Measurements from ENCODE around the gene BCAT1.
"Not testable (repeated sequence)": the region's sequence is repeated elsewhere in the genome, so short reads cannot be mapped to it uniquely, and the experiment has no call there.

The BCAT1 gene

DNA sequence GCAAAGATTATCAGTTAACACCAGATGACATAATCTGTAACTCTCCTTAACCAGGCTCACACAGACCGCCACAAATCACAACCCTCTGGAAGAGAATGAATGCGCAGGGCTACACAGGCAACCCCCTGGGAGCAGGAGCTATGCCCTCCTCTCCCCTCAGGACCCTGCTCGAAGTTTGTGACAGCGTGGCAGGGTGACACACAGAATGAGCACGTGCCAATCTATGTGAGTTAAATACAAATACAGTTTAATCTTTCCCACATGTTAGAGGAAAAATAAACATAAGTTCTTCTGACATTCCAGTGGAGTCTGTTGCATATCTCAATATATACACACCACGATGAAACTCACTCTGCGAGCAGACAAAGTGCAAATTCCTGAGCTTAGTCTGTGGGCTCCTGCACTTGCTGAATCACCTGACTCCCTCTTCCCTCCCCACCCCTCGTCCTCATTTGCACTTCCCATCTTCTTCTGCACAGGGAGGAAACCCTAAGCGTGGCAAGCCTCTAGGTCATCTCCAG, 37.6 kb downstream of the BCAT1 start:
- Histone ChIP-seq H3K4me1 (ENCODE audit: insufficient read depth, low read length) (no peaks in the 10 kb centered on the region), H3K9me3 (ENCODE audit: low read length) (no peaks in the 10 kb centered on the region), H3K27me3 (ENCODE audit: insufficient read depth, low read length) (no peaks in the 10 kb centered on the region), H3K36me3 (ENCODE audit: insufficient read depth, low read length) (peaks cover 5% of the 10 kb centered on the region), H2AFZ (ENCODE audit: low read depth, low read length) (no peak overlapping the region), H3K4me3 (ENCODE audit: low read length) (no peak overlapping the region)

- not testable (repeated sequence) for H3K27me3 ChIP-seq (ENCODE audit: insufficient read depth, low read length); H3K9me3 ChIP-seq (ENCODE audit: low read length); H3K4me3 ChIP-seq (ENCODE audit: low read length); H3K36me3 ChIP-seq (ENCODE audit: insufficient read depth, low read length); H3K4me1 ChIP-seq (ENCODE audit: insufficient read depth, low read length); H2AFZ ChIP-seq (ENCODE audit: low read depth, low read length)
Measured at GRCh38 chr12:24910192-24910591, 38.7 kb downstream of the BCAT1 start.

DNA sequence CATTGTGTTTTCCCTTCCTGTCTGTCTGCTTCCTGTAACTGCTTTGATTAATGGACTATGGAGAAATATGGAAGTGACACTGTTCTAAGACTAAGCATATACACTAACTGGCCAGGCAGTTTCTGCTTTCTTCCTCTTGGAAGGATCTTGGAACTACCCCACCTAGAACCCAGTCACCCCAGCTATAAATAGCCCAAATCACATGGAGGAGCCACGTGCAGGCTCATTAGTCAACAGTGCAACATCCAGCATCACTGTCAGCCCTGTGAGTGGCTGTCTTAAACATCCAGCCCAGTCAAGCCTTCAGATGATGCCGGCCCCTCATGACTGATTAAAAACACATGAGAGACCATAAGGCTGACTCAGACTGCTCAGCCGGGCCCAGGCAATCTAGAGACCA, 39.2 kb downstream of the BCAT1 start:
- H3K4me3 ChIP-seq (ENCODE audit: low read length), result no peak overlapping the region
- no peaks in the 10 kb centered on the region for H3K27me3 ChIP-seq (ENCODE audit: insufficient read depth, low read length)

GRCh38 chr12:24907464-24907863, 41.4 kb downstream of the BCAT1 start:
- H3K36me3 ChIP-seq (ENCODE audit: insufficient read depth, low read length), result peaks cover 5% of the 10 kb centered on the region
- no peak overlapping the region for H3K4me3 ChIP-seq (ENCODE audit: low read length)
- H3K27me3 ChIP-seq (ENCODE audit: insufficient read depth, low read length), result no peaks in the 10 kb centered on the region
- H2AFZ ChIP-seq (ENCODE audit: low read depth, low read length), result no peak overlapping the region
- peaks cover 14% of the 10 kb centered on the region for H3K4me1 ChIP-seq (ENCODE audit: insufficient read depth, low read length)
- no peaks in the 10 kb centered on the region for H3K9me3 ChIP-seq (ENCODE audit: low read length)

More for the DNA sequence above, 39.2 kb downstream of the BCAT1 start:
- Histone ChIP-seq H3K9me3 (ENCODE audit: low read length) (no peaks in the 10 kb centered on the region), H2AFZ (ENCODE audit: low read depth, low read length) (no peak overlapping the region), H3K36me3 (ENCODE audit: insufficient read depth, low read length) (peaks cover 5% of the 10 kb centered on the region), H3K4me1 (ENCODE audit: insufficient read depth, low read length) (peaks cover 10% of the 10 kb centered on the region)

- Histone ChIP-seq H3K4me3 (ENCODE audit: low read length) (no peak overlapping the region), H2AFZ (ENCODE audit: low read depth, low read length) (no peak overlapping the region), H3K9me3 (ENCODE audit: low read length) (no peaks in the 10 kb centered on the region), H3K4me1 (ENCODE audit: insufficient read depth, low read length) (peaks cover 24% of the 10 kb centered on the region), H3K36me3 (ENCODE audit: insufficient read depth, low read length) (peaks cover 5% of the 10 kb centered on the region), H3K27me3 (ENCODE audit: insufficient read depth, low read length) (no peaks in the 10 kb centered on the region)
Measured at GRCh38 chr12:24906141-24906540, 42.8 kb downstream of the BCAT1 start.

DNA sequence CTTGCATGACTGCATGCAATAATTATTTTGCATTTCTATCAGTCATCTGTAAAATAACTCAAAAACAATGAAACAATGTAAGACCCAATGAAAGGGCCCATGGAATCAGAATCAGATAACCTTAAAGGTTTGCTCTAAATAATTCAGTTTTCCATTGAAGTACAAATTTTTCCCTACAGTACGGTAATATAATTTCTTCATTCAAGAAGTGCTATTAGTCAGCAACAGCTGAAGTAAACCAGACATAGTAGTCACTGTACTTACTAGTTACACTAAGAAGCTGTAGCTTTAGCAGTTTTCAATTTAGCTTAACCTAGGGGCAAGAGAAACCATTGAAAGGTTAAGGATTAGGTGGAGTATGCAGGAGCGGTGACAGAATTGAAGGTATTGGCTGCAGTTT, 43.5 kb downstream of the BCAT1 start:
- Histone ChIP-seq H2AFZ (ENCODE audit: low read depth, low read length) (no peak overlapping the region), H3K4me3 (ENCODE audit: low read length) (no peak overlapping the region), H3K36me3 (ENCODE audit: insufficient read depth, low read length) (peaks cover 5% of the 10 kb centered on the region), H3K9me3 (ENCODE audit: low read length) (no peaks in the 10 kb centered on the region), H3K4me1 (ENCODE audit: insufficient read depth, low read length) (peaks cover 28% of the 10 kb centered on the region), H3K27me3 (ENCODE audit: insufficient read depth, low read length) (no peaks in the 10 kb centered on the region)

GRCh38 chr12:24904871-24905270, 44.0 kb downstream of the BCAT1 start:
- Histone ChIP-seq H3K27me3 (ENCODE audit: insufficient read depth, low read length) (no peaks in the 10 kb centered on the region), H3K4me3 (ENCODE audit: low read length) (no peak overlapping the region), H3K4me1 (ENCODE audit: insufficient read depth, low read length) (peaks cover 28% of the 10 kb centered on the region)

DNA sequence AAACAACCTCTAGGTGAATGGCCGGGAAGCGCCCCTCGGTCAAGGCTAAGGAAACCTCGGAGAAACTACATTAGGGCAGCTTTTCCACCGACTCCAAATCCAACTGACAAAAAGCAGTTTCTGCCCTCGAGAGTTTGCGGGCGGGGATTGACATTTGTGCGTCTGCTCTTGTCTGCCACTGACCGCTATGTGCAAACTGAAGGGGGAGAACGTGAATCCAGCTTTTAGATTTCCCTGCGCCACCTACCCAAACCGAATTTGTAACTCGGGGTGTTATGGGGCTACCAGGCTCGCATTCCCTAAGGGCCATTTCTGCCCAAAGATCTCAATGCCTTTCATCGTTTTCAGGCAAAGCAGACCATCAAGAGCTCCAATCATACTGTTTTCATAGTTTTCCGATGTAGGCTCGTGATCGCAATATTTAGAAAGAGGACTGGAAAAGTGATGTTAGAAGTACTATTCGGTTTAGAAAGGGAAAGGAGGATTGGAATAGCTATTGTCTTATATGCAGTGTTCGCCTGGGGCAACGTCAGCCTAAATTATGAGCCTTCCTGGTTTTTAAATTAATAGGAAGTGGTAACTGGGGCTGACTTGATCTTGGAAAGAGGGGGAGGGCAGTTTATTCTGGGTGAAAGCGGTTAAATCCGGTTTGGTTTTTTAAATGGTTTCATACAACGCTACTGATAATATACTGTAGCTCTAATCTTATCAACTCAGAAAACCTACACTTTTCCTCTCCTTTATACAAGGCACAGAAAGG, 45.4 kb downstream of the BCAT1 start:
- Histone ChIP-seq H3K4me1 (ENCODE audit: insufficient read depth, low read length) (peaks cover 28% of the 10 kb centered on the region), H3K4me3 (ENCODE audit: low read length) (peak overlapping the region; percentile 44), H3K36me3 (ENCODE audit: insufficient read depth, low read length) (peaks cover 11% of the 10 kb centered on the region), H3K9me3 (ENCODE audit: low read length) (no peaks in the 10 kb centered on the region), H3K27me3 (ENCODE audit: insufficient read depth, low read length) (no peaks in the 10 kb centered on the region), H2AFZ (ENCODE audit: low read depth, low read length) (no peak overlapping the region)

More at GRCh38 chr12:24904871-24905270, 44.0 kb downstream of the BCAT1 start:
- Histone ChIP-seq H3K9me3 (ENCODE audit: low read length) (no peaks in the 10 kb centered on the region), H3K36me3 (ENCODE audit: insufficient read depth, low read length) (peaks cover 5% of the 10 kb centered on the region), H2AFZ (ENCODE audit: low read depth, low read length) (no peak overlapping the region)

DNA sequence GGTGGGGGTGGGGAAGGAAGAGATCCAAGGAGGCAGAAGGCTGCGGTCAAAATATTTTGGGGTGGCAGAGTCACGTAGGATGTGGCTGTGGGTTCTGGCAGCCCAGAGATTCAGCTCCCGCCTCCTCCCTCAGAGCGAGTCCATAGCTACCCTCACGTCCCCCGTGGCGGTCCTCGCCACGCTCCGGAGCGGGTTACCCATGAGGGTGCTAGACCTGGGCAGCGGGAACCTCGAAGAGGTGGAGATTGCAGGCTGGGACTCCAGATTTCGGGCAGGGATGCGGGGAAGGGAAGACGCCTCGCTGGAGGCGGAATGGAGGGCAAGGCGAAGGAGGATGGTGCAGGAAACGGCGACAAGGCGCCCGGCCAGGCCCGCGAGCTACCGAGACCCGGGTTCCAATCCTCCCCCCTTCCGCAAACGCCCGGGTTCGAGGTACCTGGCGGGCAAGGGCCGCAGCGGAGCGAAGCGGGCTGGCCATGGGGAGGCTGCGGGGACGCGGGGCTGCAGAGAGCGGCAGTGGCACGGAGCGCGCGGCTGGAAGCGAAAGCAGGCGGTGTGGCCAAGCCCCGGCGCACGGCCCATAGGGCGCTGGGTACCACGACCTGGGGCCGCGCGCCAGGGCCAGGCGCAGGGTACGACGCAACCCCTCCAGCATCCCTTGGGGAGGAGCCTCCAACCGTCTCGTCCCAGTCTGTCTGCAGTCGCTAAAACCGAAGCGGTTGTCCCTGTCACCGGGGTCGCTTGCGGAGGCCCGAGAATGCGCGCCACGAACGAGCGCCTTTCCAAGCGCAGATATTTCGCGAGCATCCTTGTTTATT, 46.2 kb downstream of the BCAT1 start:
- H3K4me3 ChIP-seq (ENCODE audit: low read length), result peak overlapping the region; percentile 44
- no peaks in the 10 kb centered on the region for H3K27me3 ChIP-seq (ENCODE audit: insufficient read depth, low read length)
- no peak overlapping the region for H2AFZ ChIP-seq (ENCODE audit: low read depth, low read length)
- peaks cover 28% of the 10 kb centered on the region for H3K4me1 ChIP-seq (ENCODE audit: insufficient read depth, low read length)
- H3K36me3 ChIP-seq (ENCODE audit: insufficient read depth, low read length), result peaks cover 13% of the 10 kb centered on the region
- no peaks in the 10 kb centered on the region for H3K9me3 ChIP-seq (ENCODE audit: low read length)

DNA sequence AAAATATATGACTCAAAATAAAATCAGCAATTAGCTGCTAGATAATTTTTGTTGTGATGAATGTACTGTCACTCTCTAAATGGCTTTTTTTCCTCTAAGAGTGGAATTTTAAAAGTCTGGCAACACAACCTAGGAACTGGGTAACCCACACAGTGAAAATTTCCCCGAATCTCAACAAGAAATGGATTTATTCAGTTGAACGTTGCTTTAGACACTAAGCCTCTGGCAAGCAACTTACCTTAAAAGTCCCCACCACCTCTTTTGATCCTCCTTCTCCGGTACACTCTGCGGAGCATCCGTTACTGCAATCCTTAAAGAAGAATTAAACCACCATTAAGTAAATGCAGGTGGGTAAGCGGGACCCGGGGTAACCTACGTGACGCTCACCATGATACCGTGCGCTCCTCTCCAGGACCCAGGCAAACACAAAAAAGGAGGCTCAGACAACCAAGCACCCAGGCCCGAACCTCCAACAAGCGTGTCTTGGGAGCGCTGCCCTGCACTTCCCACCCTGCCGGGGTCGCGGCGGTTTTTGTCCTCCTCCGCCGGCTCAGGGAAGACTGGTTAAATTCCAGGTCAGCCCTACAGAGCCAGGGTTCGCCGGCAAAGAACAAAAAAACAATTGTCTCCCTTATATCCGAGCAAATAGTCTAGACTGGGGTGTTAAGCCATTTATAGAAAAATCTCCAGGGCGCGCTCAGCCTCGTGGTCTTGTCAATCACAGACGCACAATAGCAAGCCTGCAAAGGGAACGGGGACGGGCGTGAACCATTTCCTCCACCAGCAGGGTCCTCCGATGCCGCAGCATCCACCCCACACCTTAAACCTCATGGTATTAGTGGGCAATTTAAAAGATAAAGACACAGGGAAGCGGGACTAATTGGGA, 47.1 kb downstream of the BCAT1 start:
- no peaks in the 10 kb centered on the region for H3K9me3 ChIP-seq (ENCODE audit: low read length)
- no peak overlapping the region for H2AFZ ChIP-seq (ENCODE audit: low read depth, low read length)
- H3K4me1 ChIP-seq (ENCODE audit: insufficient read depth, low read length), result peaks cover 28% of the 10 kb centered on the region
- H3K27me3 ChIP-seq (ENCODE audit: insufficient read depth, low read length), result no peaks in the 10 kb centered on the region
- peak overlapping the region; percentile 44 for H3K4me3 ChIP-seq (ENCODE audit: low read length)
- H3K36me3 ChIP-seq (ENCODE audit: insufficient read depth, low read length), result peaks cover 15% of the 10 kb centered on the region

DNA sequence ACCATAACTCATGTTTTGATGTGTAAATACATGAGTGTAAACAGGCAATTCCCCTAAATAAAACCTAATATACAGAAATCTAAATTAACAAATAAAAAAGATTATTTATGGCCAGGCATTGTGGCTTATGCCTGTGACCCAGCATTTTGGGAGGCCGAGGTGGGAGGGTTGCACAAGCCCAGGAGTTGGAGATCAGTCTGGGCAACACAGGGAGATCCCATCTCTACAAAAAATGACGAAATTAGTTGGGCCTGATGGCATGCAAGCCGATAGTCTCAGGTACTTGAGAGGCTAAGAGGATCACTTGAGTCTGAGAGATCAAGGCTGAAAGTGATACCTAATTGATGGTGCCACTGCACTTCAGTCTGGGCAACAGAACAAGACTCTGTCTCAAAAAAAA, 48.7 kb downstream of the BCAT1 start:
- peaks cover 24% of the 10 kb centered on the region for H3K36me3 ChIP-seq (ENCODE audit: insufficient read depth, low read length)
- H3K9me3 ChIP-seq (ENCODE audit: low read length), result no peaks in the 10 kb centered on the region
- H3K4me1 ChIP-seq (ENCODE audit: insufficient read depth, low read length), result peaks cover 23% of the 10 kb centered on the region
- no peak overlapping the region for H3K4me3 ChIP-seq (ENCODE audit: low read length)
- no peak overlapping the region for H2AFZ ChIP-seq (ENCODE audit: low read depth, low read length)
- no peaks in the 10 kb centered on the region for H3K27me3 ChIP-seq (ENCODE audit: insufficient read depth, low read length)

GRCh38 chr12:24899503-24900075, 49.3 kb downstream of the BCAT1 start:
- no peaks in the 10 kb centered on the region for H3K27me3 ChIP-seq (ENCODE audit: insufficient read depth, low read length)
- no peaks in the 10 kb centered on the region for H3K9me3 ChIP-seq (ENCODE audit: low read length)
- H3K4me3 ChIP-seq (ENCODE audit: low read length), result no peak overlapping the region
- H3K4me1 ChIP-seq (ENCODE audit: insufficient read depth, low read length), result peaks cover 18% of the 10 kb centered on the region
- H3K36me3 ChIP-seq (ENCODE audit: insufficient read depth, low read length), result peaks cover 30% of the 10 kb centered on the region
- H2AFZ ChIP-seq (ENCODE audit: low read depth, low read length), result no peak overlapping the region
